IgD-negative memory B cell (primary cell): ENCODE data around the gene RAB11FIP3. TPM values are rescaled to one million over a fixed set of nuclear protein-coding genes. Genes with fewer than 3 reads are reported as not detected.
A peak's percentile ranks its signal among the peaks of the same experiment; 100 is the strongest.

Experiments
- H3K27ac Mint-ChIP-seq, 3 donors: one replicate each; pipeline ENCODE4 v1.8.0; 2020 to 2022; ENCODE audit warnings: mild to moderate bottlenecking in 3 of 3, mixed read lengths in 3 of 3, moderate library complexity in 1 of 3
- H3K27me3 Mint-ChIP-seq: one replicate; pipeline ENCODE4 v1.8.0; 2021; ENCODE audit warnings: mixed read lengths
- H3K36me3 Mint-ChIP-seq: one replicate; pipeline ENCODE4 v1.8.0; 2020; ENCODE audit warnings: mild to moderate bottlenecking, mixed read lengths
- H3K4me1 Mint-ChIP-seq, 3 donors: one replicate each; pipeline ENCODE4 v1.8.0; 2020 to 2022; ENCODE audit warnings: mixed read lengths in 3 of 3, mild to moderate bottlenecking in 1 of 3
- H3K4me3 Mint-ChIP-seq, 4 donors: one replicate each; pipeline ENCODE4 v1.8.0; 2020 to 2022; ENCODE audit warnings: mild to moderate bottlenecking in 4 of 4, mixed read lengths in 4 of 4, moderate library complexity in 3 of 4
- H3K9me3 Mint-ChIP-seq, 3 donors: one replicate each; pipeline ENCODE4 v1.8.0; 2020 to 2021; ENCODE audit warnings: mixed read lengths in 3 of 3, mild to moderate bottlenecking in 1 of 3
- polyA plus RNA-seq: library from polyadenylated mRNA; unstranded; fragments of 300-500 nt; fragmentation: Illumina TruSeq; gene quantifications from one replicate; pipeline ENCODE4 v1.2.3, GENCODE V29; 2021

Gene RAB11FIP3
- polyA plus RNA-seq, 1 donor from 2014 or later = 1.9 TPM

- peak overlapping the region in 1 of 3 donors; percentile 87 for H3K27ac Mint-ChIP-seq
- peaks cover 11% of the 10 kb centered on the region for H3K27me3 Mint-ChIP-seq
- H3K9me3 Mint-ChIP-seq = peaks cover 0 to 2% (median 0%) of the 10 kb centered on the region in 3 donors
- peak overlapping the region; percentile 80 to 97 (median 92) for H3K4me3 Mint-ChIP-seq
- H3K36me3 Mint-ChIP-seq = peaks cover 9% of the 10 kb centered on the region
- H3K4me1 Mint-ChIP-seq = peaks cover 18 to 25% (median 23%) of the 10 kb centered on the region in 3 donors
These were observed 861 bp downstream of the RAB11FIP3 start for GRCh38 chr16:426115-426905.

- H3K27me3 Mint-ChIP-seq = peaks cover 11% of the 10 kb centered on the region
- peaks cover 0 to 2% (median 0%) of the 10 kb centered on the region in 3 donors for H3K9me3 Mint-ChIP-seq
- H3K27ac Mint-ChIP-seq = peak overlapping the region in 1 of 3 donors; percentile 87
- peaks cover 9% of the 10 kb centered on the region for H3K36me3 Mint-ChIP-seq
- H3K4me3 Mint-ChIP-seq = peak overlapping the region; percentile 80 to 97 (median 92)
- H3K4me1 Mint-ChIP-seq = peaks cover 18 to 25% (median 23%) of the 10 kb centered on the region in 3 donors
These were observed 1.4 kb downstream of the RAB11FIP3 start for GRCh38 chr16:426906-427249.

- peak overlapping the region in 1 of 3 donors; percentile 87 for H3K27ac Mint-ChIP-seq
These were observed 1.8 kb downstream of the RAB11FIP3 start for GRCh38 chr16:427250-427649.

DNA sequence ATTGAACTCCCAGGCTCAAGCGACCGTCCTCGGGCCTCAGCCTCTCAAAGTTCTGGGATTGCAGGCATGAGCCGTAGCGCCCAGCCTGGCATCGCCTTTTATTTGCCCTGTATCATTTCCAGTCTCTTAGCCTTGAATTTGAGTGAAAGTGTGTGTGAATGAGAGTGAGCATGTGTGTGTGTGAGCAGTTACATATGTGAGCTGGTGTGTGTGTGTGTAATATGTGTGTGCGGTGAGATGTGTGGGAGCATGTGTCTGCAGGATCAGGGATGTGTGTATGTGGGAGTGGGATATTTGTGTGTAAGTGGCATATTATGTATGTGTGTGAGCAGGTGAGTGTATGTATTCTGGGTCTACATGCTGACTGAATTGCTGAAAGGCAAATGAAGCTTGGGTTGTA lies 5.5 kb downstream of the RAB11FIP3 start:
- peaks cover 3% of the 10 kb centered on the region for H3K27me3 Mint-ChIP-seq
- peaks cover 12% of the 10 kb centered on the region for H3K36me3 Mint-ChIP-seq
- peak overlapping the region in 1 of 3 donors; percentile 24 for H3K27ac Mint-ChIP-seq
- peak overlapping the region in 1 of 4 donors; percentile 46 for H3K4me3 Mint-ChIP-seq
- H3K4me1 Mint-ChIP-seq = peaks cover 15 to 21% (median 18%) of the 10 kb centered on the region in 3 donors
- peaks cover 0 to 2% (median 0%) of the 10 kb centered on the region in 3 donors for H3K9me3 Mint-ChIP-seq

More at GRCh38 chr16:427250-427649, 1.8 kb downstream of the RAB11FIP3 start:
- H3K4me1 Mint-ChIP-seq = peaks cover 18 to 25% (median 23%) of the 10 kb centered on the region in 3 donors
- peak overlapping the region; percentile 80 to 97 (median 92) for H3K4me3 Mint-ChIP-seq
- H3K9me3 Mint-ChIP-seq = peaks cover 0 to 2% (median 0%) of the 10 kb centered on the region in 3 donors
- peaks cover 9% of the 10 kb centered on the region for H3K36me3 Mint-ChIP-seq
- peaks cover 9% of the 10 kb centered on the region for H3K27me3 Mint-ChIP-seq

DNA sequence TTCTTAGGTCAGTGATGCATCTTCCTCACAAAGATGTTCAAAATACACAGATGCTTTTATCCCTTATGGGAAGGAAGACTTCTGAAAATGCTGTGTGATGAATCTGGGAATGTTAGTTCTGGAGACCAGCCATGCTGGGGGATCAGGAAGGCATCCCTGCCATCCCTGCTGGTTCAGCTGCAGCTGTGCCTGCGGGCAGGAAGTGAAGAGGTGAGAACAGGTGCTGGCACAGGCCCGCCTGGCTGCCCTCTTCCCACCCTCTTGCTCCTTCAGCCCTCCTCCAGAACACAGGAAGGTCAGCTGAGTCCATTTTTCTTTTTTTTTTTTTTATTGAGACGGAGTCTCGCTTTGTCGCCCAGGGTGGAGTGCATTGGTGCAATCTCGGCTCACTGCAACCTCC lies 15.2 kb downstream of the RAB11FIP3 start:
- peaks cover 10 to 12% (median 11%) of the 10 kb centered on the region in 3 donors for H3K4me1 Mint-ChIP-seq
- no peaks in the 10 kb centered on the region for H3K27me3 Mint-ChIP-seq
- H3K27ac Mint-ChIP-seq = peak overlapping the region in 1 of 3 donors; percentile 23
- no peak overlapping the region for H3K4me3 Mint-ChIP-seq
- no peaks in the 10 kb centered on the region for H3K9me3 Mint-ChIP-seq
- peaks cover 5% of the 10 kb centered on the region for H3K36me3 Mint-ChIP-seq

- Mint-ChIP-seq H3K27me3 (no peaks in the 10 kb centered on the region), H3K4me1 (peaks cover 10 to 12% (median 11%) of the 10 kb centered on the region in 3 donors), H3K36me3 (peaks cover 5% of the 10 kb centered on the region), H3K27ac (no peak overlapping the region), H3K9me3 (no peaks in the 10 kb centered on the region), H3K4me3 (no peak overlapping the region)
These were observed 16.0 kb downstream of the RAB11FIP3 start for GRCh38 chr16:441447-441846.

- H3K27ac Mint-ChIP-seq = no peak overlapping the region
These were observed 17.5 kb downstream of the RAB11FIP3 start for GRCh38 chr16:442976-443375.

DNA sequence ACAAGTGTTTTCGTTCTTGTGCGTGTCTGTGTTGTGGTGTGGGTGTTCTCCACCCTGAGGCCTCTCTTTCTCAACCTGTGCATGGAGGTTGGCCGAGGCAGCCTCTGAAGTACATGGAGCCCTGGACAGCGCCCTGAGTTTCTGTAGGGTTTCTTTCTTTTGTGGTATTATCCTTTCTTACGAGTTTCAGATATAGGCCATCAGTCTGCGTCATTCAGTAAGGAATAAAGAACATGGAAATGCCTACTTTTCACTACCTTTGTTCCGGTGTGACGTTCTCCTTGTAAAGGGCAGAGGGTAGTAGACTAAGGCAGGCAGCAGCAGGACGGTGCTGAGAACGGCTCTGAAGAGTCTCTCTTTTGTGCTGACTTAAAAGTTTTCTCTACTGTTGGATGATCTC lies 18.6 kb downstream of the RAB11FIP3 start:
- H3K27me3 Mint-ChIP-seq = no peaks in the 10 kb centered on the region
- no peaks in the 10 kb centered on the region for H3K9me3 Mint-ChIP-seq
- no peak overlapping the region for H3K27ac Mint-ChIP-seq
- H3K4me1 Mint-ChIP-seq = peaks cover 10 to 12% (median 11%) of the 10 kb centered on the region in 3 donors
- H3K4me3 Mint-ChIP-seq = peak overlapping the region in 1 of 4 donors; percentile 83
- H3K36me3 Mint-ChIP-seq = peaks cover 5% of the 10 kb centered on the region

More at GRCh38 chr16:442976-443375, 17.5 kb downstream of the RAB11FIP3 start:
- no peaks in the 10 kb centered on the region for H3K9me3 Mint-ChIP-seq
- H3K4me3 Mint-ChIP-seq = peak overlapping the region; percentile 55 to 89 (median 70)
- H3K4me1 Mint-ChIP-seq = peaks cover 10 to 12% (median 11%) of the 10 kb centered on the region in 3 donors
- peaks cover 5% of the 10 kb centered on the region for H3K36me3 Mint-ChIP-seq
- H3K27me3 Mint-ChIP-seq = no peaks in the 10 kb centered on the region

- Mint-ChIP-seq H3K36me3 (peaks cover 2% of the 10 kb centered on the region), H3K4me1 (peaks cover 10 to 15% (median 13%) of the 10 kb centered on the region in 3 donors), H3K9me3 (no peaks in the 10 kb centered on the region), H3K27me3 (no peaks in the 10 kb centered on the region), H3K4me3 (no peak overlapping the region), H3K27ac (no peak overlapping the region)
These were observed 20.1 kb downstream of the RAB11FIP3 start for GRCh38 chr16:445566-445965.

GRCh38 chr16:450385-450784 lies 24.9 kb downstream of the RAB11FIP3 start:
- H3K4me1 Mint-ChIP-seq = peaks cover 0 to 9% (median 7%) of the 10 kb centered on the region in 3 donors
- H3K9me3 Mint-ChIP-seq = no peaks in the 10 kb centered on the region
- H3K36me3 Mint-ChIP-seq = no peaks in the 10 kb centered on the region
- H3K27me3 Mint-ChIP-seq = no peaks in the 10 kb centered on the region
- H3K4me3 Mint-ChIP-seq = peak overlapping the region in 2 of 4 donors; percentile 49 to 65
- H3K27ac Mint-ChIP-seq = peak overlapping the region in 1 of 3 donors; percentile 87

- Mint-ChIP-seq H3K4me1 (peaks cover 0 to 9% (median 7%) of the 10 kb centered on the region in 3 donors), H3K27ac (no peak overlapping the region), H3K4me3 (peak overlapping the region in 1 of 4 donors; percentile 49), H3K36me3 (no peaks in the 10 kb centered on the region), H3K9me3 (no peaks in the 10 kb centered on the region), H3K27me3 (no peaks in the 10 kb centered on the region)
These were observed 25.5 kb downstream of the RAB11FIP3 start for GRCh38 chr16:450785-451512.

GRCh38 chr16:454397-454940 lies 29.0 kb downstream of the RAB11FIP3 start:
- no peaks in the 10 kb centered on the region for H3K27me3 Mint-ChIP-seq
- H3K4me3 Mint-ChIP-seq = no peak overlapping the region
- H3K4me1 Mint-ChIP-seq = peaks cover 4 to 11% (median 7%) of the 10 kb centered on the region in 3 donors
- no peak overlapping the region for H3K27ac Mint-ChIP-seq
- H3K9me3 Mint-ChIP-seq = no peaks in the 10 kb centered on the region
- H3K36me3 Mint-ChIP-seq = peaks cover 2% of the 10 kb centered on the region

- Mint-ChIP-seq H3K9me3 (no peaks in the 10 kb centered on the region), H3K27ac (no peak overlapping the region), H3K4me1 (peaks cover 3 to 5% (median 4%) of the 10 kb centered on the region in 3 donors), H3K36me3 (peaks cover 2% of the 10 kb centered on the region), H3K4me3 (no peak overlapping the region), H3K27me3 (no peaks in the 10 kb centered on the region)
These were observed 30.0 kb downstream of the RAB11FIP3 start for GRCh38 chr16:455453-455852.

DNA sequence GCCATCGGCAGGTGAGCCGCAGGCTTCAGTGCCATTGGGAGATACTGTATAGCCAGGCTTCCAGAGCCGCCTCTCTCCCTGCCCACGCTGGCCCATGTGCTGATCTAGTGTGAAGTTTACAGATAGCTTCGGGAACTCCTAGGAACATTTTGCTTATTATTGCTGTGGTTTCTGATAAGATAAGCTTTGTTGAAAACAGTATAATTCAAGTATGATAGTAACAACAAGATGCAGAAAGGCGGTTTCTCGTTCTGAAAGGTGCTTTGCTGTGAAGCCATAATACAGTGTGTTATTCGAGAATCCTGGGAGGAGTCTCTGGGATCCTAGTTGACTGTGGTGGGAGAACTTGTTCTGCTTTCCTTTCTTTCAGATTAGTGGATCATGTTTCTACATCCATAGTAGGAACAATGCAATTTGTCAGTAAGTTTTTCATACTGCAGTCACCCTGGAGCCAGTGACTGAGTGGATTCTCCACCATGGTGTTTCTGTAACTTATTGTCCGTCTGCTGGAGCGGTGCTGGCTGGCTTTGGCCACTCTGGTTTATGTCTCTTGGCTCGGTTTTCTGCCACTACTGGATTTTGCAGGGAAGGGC lies 31.5 kb downstream of the RAB11FIP3 start:
- Mint-ChIP-seq H3K4me3 (peak overlapping the region in 1 of 4 donors; percentile 31), H3K36me3 (peaks cover 9% of the 10 kb centered on the region), H3K9me3 (no peaks in the 10 kb centered on the region), H3K27ac (no peak overlapping the region), H3K4me1 (peaks cover 2 to 4% (median 4%) of the 10 kb centered on the region in 3 donors), H3K27me3 (no peaks in the 10 kb centered on the region)
